GM23338 (cell line): Measurements from ENCODE around the gene ING2.

Experiments used
- CREB1 ChIP-seq: fragments of 250-450 bp; sonication (Bioruptor Pico); IDR thresholded peaks from 2 replicates; pipeline ENCODE4 v1.5.0; 2020; ENCODE audit warnings: low read depth, mild to moderate bottlenecking, moderate library complexity
- CTCF ChIP-seq, 2 experiments: fragments of 200-600 bp in 1 of 2; sonication (generic) in 1 of 2; conservative IDR thresholded peaks; 2 replicates each; pipeline versions ENCODE4 v1.5.1 to v1.6.1; 2016 to 2017; ENCODE audit warnings: antibody characterized with exemption in 2 of 2, low read depth in 2 of 2, mild to moderate bottlenecking in 2 of 2, moderate library complexity in 1 of 2
- EZH2 ChIP-seq: fragments of 200-600 bp; sonication (generic); IDR thresholded peaks from one replicate; pipeline ENCODE4 v1.8.0; 2017; ENCODE audit warnings: antibody characterized with exemption, mild to moderate bottlenecking, low read depth; ENCODE audit not compliant: unreplicated experiment
- EZH2phosphoT487 ChIP-seq: fragments of 200-600 bp; sonication (generic); IDR thresholded peaks from one replicate; pipeline ENCODE4 v1.8.1; 2018; ENCODE audit warnings: antibody characterized with exemption; ENCODE audit not compliant: unreplicated experiment
- JUNB ChIP-seq: IDR thresholded peaks from one replicate; pipeline ENCODE4 v1.6.1; 2016; ENCODE audit warnings: antibody characterized with exemption; ENCODE audit not compliant: unreplicated experiment
- NANOG ChIP-seq: IDR thresholded peaks from 2 replicates; pipeline ENCODE4 v1.6.1; 2016; ENCODE audit warnings: antibody characterized with exemption, borderline replicate concordance
- POLR2AphosphoS5 ChIP-seq: IDR thresholded peaks from 2 replicates; pipeline ENCODE4 v1.6.1; 2016; ENCODE audit warnings: antibody characterized with exemption, low read depth
- REST ChIP-seq: IDR thresholded peaks from one replicate; pipeline ENCODE4 v1.6.1; 2018; ENCODE audit warnings: antibody characterized with exemption; ENCODE audit not compliant: unreplicated experiment
- STAT1 ChIP-seq: IDR thresholded peaks from one replicate; pipeline ENCODE4 v1.6.1; 2016; ENCODE audit warnings: antibody characterized with exemption; ENCODE audit not compliant: unreplicated experiment
- ZNF331 ChIP-seq: fragments of 250-450 bp; sonication (Bioruptor Pico); IDR thresholded peaks from 2 replicates; pipeline ENCODE4 v1.5.0; 2020; ENCODE audit warnings: low read depth, mild to moderate bottlenecking, moderate library complexity

GRCh38 chr4:183517194-183517593, 12.3 kb downstream of the ING2 start:
- TF ChIP-seq REST (no peak), CREB1 (CRISPR knock-in tag) (no peak), CTCF (conservative IDR thresholded peaks at IDR 0.05; ENCODE audit: low read depth in 2 of 2) (no peak), EZH2 (no peak), JUNB (no peak), EZH2phosphoT487 (no peak), NANOG (no peak), STAT1 (no peak), POLR2AphosphoS5 (no peak), ZNF331 (CRISPR knock-in tag) (no peak)
